Hepatocyte (in vitro differentiated cells): ENCODE data around the gene KCNIP2. TPM values are rescaled to one million over a fixed set of nuclear protein-coding genes. Genes with fewer than 3 reads are reported as not detected.

ENCODE experiments used
- DNase-seq: peaks from one replicate; pipeline ENCODE4 v3.0.0-alpha.2; 2016; ENCODE audit warnings: low spot score
- H2AFZ ChIP-seq: fragments of 200-600 bp; sonication (generic); 2 replicates; pipeline ENCODE4 v1.6.0; 2016; ENCODE audit warnings: antibody characterized with exemption, mild to moderate bottlenecking
- H3K27ac ChIP-seq: fragments of 200-600 bp; sonication (generic); 2 replicates; pipeline ENCODE4 v1.5.1; 2016; ENCODE audit warnings: mild to moderate bottlenecking
- H3K27me3 ChIP-seq: fragments of 200-600 bp; sonication (generic); 2 replicates; pipeline ENCODE4 v1.6.1; 2016
- H3K36me3 ChIP-seq: fragments of 200-600 bp; sonication (generic); replicated peaks from 2 replicates; pipeline ENCODE4 v1.5.1; 2016; ENCODE audit warnings: low read depth; ENCODE audit not compliant: insufficient read depth
- H3K4me1 ChIP-seq: fragments of 200-600 bp; sonication (generic); 2 replicates; pipeline ENCODE4 v1.5.1; 2016; ENCODE audit warnings: mild to moderate bottlenecking, moderate library complexity; ENCODE audit not compliant: insufficient read depth
- H3K4me2 ChIP-seq: fragments of 200-600 bp; sonication (generic); 2 replicates; pipeline ENCODE4 v1.6.0; 2016
- H3K4me3 ChIP-seq: fragments of 200-600 bp; sonication (generic); 2 replicates; pipeline ENCODE4 v1.5.1; 2016; ENCODE audit warnings: mild to moderate bottlenecking
- H3K79me2 ChIP-seq: fragments of 200-600 bp; sonication (generic); 2 replicates; pipeline ENCODE4 v1.6.0; 2017; ENCODE audit warnings: mild to moderate bottlenecking
- H3K9me2 ChIP-seq: fragments of 200-600 bp; sonication (generic); replicated peaks from 2 replicates; pipeline ENCODE4 v1.6.0; 2017; ENCODE audit warnings: mild to moderate bottlenecking; ENCODE audit not compliant: insufficient read depth
- H3K9me3 ChIP-seq: fragments of 200-600 bp; sonication (generic); 2 replicates; pipeline ENCODE4 v1.5.1; 2016; ENCODE audit warnings: low read depth, mild to moderate bottlenecking
- H4K20me1 ChIP-seq: fragments of 200-600 bp; sonication (generic); 2 replicates; pipeline ENCODE4 v1.6.0; 2016; ENCODE audit warnings: mild to moderate bottlenecking; ENCODE audit not compliant: insufficient read depth, poor library complexity, severe bottlenecking
- EZH2 ChIP-seq: fragments of 200-600 bp; sonication (generic); IDR thresholded peaks from 2 replicates; pipeline ENCODE4 v1.6.1; 2016; ENCODE audit warnings: antibody characterized with exemption, mild to moderate bottlenecking, borderline replicate concordance
- EZH2phosphoT487 ChIP-seq: fragments of 200-600 bp; sonication (generic); IDR thresholded peaks from one replicate; pipeline ENCODE4 v1.6.1; 2018; ENCODE audit warnings: antibody characterized with exemption, mild to moderate bottlenecking, low read depth, moderate library complexity; ENCODE audit not compliant: unreplicated experiment, severe bottlenecking
- whole genome bisulfite sequencing: methylation state at CpG from one replicate; pipeline ENCODE4 v1.1.6; 2016; ENCODE audit warnings: low lambda C conversion rate; ENCODE audit errors: missing lambda C conversion rate; 5-methylcytosine and 5-hydroxymethylcytosine counted together
- polyA plus RNA-seq: library from polyadenylated mRNA; unstranded; fragments of >200 nt; fragmentation: Nextera tagmentation; extraction: Ambion mirVana; gene quantifications from 2 replicates; pipeline ENCODE4 v1.2.1, GENCODE V29; 2016
- total RNA-seq: library from RNA; depleted of rRNA; stranded (reverse); fragments of >200 nt; gene quantifications from 2 replicates; pipeline ENCODE4 v1.2.3, GENCODE V29; 2014
- TF ChIP-seq, protein P1 (sequence below): fragments of 200-600 bp; sonication (generic); IDR thresholded peaks from 2 replicates; pipeline ENCODE4 v1.5.1; 2016; ENCODE audit warnings: antibody characterized with exemption, mild to moderate bottlenecking; ENCODE audit not compliant: poor library complexity

KCNIP2 gene
- total and polyA plus RNA-seq, 2 experiments from 2014 or later, result 0.87 to 1.0 TPM

DNA sequence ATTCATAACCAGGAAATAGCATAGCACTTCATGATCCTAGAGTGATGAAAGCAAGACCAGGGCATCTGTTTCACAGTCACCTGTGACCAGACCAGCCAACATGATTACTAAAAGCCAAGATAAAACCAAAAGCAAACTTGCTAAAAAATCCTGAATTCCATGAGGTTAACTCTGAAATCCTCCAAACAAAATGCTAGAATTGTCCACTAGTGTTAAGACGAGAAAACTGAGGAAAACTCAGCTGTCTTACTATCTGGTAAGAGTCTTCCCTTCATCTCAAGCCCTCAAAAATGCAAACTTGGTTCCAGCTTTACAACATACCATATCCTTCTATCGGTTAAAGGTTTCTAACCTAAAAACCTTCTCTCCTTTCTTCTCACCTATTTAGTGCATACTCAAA is 59.0 kb downstream of the KCNIP2 start:
- Histone ChIP-seq H3K79me2 (no peaks in the 10 kb centered on the region), H3K4me3 (no peak overlapping the region), H3K4me1 (peaks cover 12% of the 10 kb centered on the region), H3K27ac (no peak overlapping the region), H3K4me2 (no peak overlapping the region), H4K20me1 (no peaks in the 10 kb centered on the region), H3K9me2 (no peaks in the 10 kb centered on the region), H2AFZ (no peak overlapping the region), H3K27me3 (peaks cover 2% of the 10 kb centered on the region), H3K9me3 (no peaks in the 10 kb centered on the region), H3K36me3 (no peaks in the 10 kb centered on the region)
- no peak for DNase-seq
- 84% methylated on average over 2 of the region's 2 CpGs for WGBS
- TF ChIP-seq EZH2phosphoT487 (no peak), EZH2 (no peak)
- TF ChIP-seq, protein P1, sequence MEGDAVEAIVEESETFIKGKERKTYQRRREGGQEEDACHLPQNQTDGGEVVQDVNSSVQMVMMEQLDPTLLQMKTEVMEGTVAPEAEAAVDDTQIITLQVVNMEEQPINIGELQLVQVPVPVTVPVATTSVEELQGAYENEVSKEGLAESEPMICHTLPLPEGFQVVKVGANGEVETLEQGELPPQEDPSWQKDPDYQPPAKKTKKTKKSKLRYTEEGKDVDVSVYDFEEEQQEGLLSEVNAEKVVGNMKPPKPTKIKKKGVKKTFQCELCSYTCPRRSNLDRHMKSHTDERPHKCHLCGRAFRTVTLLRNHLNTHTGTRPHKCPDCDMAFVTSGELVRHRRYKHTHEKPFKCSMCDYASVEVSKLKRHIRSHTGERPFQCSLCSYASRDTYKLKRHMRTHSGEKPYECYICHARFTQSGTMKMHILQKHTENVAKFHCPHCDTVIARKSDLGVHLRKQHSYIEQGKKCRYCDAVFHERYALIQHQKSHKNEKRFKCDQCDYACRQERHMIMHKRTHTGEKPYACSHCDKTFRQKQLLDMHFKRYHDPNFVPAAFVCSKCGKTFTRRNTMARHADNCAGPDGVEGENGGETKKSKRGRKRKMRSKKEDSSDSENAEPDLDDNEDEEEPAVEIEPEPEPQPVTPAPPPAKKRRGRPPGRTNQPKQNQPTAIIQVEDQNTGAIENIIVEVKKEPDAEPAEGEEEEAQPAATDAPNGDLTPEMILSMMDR, result no peak

DNA sequence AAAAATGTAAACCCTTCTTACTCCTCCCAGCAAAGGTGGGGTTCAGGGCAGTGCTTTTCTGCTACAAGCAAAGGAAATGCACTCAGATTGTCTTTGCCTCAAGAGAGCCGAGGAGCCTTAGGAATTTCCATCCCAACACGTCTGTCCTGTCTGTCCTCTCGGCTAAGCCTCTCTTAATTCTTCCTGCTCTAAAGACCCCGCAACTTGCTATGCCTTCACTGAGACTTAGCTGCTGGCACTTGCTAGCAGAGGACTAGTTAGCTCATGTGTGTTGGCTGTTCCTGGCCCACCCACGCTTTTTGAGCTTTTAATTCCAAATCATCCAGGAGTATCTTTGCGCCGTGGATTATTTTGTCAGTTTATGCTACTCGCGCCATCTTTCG is 59.9 kb downstream of the KCNIP2 start:
- Histone ChIP-seq H3K4me3 (peak overlapping the region; percentile 87), H3K9me2 (no peaks in the 10 kb centered on the region), H3K79me2 (no peaks in the 10 kb centered on the region), H3K27ac (peak overlapping the region; percentile 73), H2AFZ (peak overlapping the region; percentile 54), H3K4me2 (peak overlapping the region; percentile 81), H4K20me1 (no peaks in the 10 kb centered on the region), H3K27me3 (peaks cover 9% of the 10 kb centered on the region), H3K36me3 (no peaks in the 10 kb centered on the region), H3K4me1 (peaks cover 19% of the 10 kb centered on the region), H3K9me3 (no peaks in the 10 kb centered on the region)
- DNase-seq, result no peak
- TF ChIP-seq EZH2phosphoT487, result no peak
- WGBS, result 53% methylated on average over 10 of the region's 10 CpGs

DNA sequence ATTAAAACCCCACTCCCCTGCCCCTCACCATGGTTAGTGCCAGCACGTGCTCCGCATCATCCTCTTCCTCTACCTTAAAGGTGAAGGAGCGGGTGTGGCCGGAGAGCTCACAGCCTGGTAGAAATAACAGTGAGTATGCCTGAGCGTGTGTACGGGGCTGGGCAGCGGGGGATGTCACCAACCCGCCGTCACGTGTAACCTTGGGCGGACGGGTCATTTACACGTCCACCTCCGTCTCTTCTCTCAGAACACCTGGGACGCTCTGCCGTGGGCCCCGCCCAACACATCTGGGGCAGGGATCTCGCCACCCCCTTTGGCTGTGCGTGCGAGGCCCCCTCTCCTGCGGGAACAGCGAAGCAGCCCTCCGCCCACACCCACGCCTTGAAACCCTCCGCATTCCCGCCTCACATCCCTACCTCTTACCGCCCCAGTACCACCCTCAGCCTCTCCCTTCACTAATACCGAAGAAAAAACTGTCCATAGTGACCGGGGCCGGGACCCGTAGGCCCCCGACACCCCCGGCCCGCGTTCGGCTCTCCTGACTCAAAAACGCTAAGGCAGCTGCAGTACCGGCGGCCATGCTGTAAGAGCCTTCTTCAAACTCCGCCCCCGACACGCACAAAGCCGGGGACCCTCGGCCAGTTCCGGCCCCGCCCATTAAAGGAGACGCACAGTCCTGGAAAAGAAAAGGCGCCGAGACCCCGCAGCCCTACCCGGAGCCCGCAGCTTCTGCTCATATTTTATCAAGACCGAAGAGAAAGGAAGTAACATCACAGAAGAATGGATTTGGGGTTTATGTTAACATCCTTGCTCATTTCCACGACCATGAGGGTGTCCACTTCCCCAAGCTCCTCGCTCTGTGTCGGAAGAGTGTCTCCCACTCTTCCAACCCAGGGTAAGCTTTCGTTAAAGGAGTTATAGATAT is 60.5 kb downstream of the KCNIP2 start, which contains the start of gene NPM3:
Gene NPM3, minus strand, starts transcription at position 636 of the 925 bp plus-strand sequence. Its CDS starts 56 bp downstream, at position 580.
- Histone ChIP-seq H3K27me3 (peaks cover 15% of the 10 kb centered on the region), H3K79me2 (no peaks in the 10 kb centered on the region), H3K4me1 (peaks cover 25% of the 10 kb centered on the region), H3K27ac (peak within 1 kb of the TSS; percentile 73), H3K36me3 (no peaks in the 10 kb centered on the region), H2AFZ (peak within 1 kb of the TSS; percentile 54), H3K4me3 (peak within 1 kb of the TSS; percentile 87), H3K9me3 (no peaks in the 10 kb centered on the region), H3K4me2 (peak within 1 kb of the TSS; percentile 81), H4K20me1 (no peaks in the 10 kb centered on the region), H3K9me2 (no peaks in the 10 kb centered on the region)
- TF ChIP-seq EZH2phosphoT487 (no peak), EZH2 (no peak)
- TF ChIP-seq, protein P1, result no peak
- DNase-seq, result peak; percentile 94
- 3% methylated on average over 49 of the region's 57 CpGs for WGBS

DNA sequence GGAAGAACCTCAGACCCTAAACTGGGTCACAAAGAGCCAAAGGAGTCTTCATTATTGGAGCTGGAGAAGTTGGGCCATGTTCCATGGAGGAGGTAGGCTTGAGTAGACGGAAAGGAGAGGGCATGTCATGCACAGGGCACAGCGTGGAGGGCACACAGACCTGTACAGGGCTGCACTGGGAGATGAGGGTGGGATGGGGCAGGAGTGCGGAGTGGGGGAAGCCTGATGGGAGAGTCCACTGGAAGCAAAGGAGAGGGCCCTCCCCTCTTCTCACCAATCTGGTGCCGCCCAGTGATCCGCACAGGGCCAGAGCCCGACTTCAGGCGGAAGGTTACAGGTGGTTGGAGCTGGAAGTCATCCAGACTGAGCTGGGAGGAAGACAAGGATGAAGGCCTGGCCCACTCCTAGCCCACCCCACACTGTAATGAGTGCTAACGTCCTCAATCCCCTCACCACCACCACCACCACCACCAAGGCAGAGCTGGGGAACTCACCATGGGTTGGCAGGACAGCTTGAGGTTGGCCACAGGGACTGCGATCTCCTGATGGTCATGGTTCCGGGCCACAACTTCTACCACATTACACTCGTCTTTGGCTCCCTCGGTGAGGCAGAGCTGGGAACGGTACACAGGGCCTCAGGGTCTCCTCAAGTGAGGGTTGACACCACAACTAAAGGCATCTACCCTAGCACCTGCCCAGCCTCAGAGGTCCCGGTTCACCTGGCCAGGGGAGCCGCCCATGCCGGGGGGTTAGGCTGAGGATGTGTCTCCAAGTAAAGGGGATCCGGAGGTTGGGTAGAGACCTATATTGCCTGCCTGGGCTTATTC is 61.4 kb downstream of the KCNIP2 start:
- Histone ChIP-seq H4K20me1 (no peaks in the 10 kb centered on the region), H3K4me1 (peaks cover 29% of the 10 kb centered on the region), H3K9me3 (no peaks in the 10 kb centered on the region), H3K4me2 (peak overlapping the region; percentile 81), H3K27me3 (peaks cover 24% of the 10 kb centered on the region), H3K9me2 (no peaks in the 10 kb centered on the region), H3K36me3 (no peaks in the 10 kb centered on the region), H3K79me2 (no peaks in the 10 kb centered on the region), H3K27ac (no peak overlapping the region), H3K4me3 (peak overlapping the region; percentile 87), H2AFZ (no peak overlapping the region)
- TF ChIP-seq, protein P1, result no peak
- TF ChIP-seq EZH2phosphoT487 (no peak), EZH2 (no peak)
- no peak for DNase-seq
- WGBS, result 66% methylated on average over 16 of the region's 17 CpGs
